Measurements from ENCODE around the gene NOS1.

The NOS1 gene

GRCh38 chr12:117180758-117181467, 180.5 kb downstream of the NOS1 start:
- DNase-seq: no peak

GRCh38 chr12:117178745-117179144, 182.7 kb downstream of the NOS1 start:
- DNase-seq: no peak

GRCh38 chr12:117178301-117178700, 183.1 kb downstream of the NOS1 start:
- no peak for DNase-seq

- DNase-seq: no peak
Measured at GRCh38 chr12:117172168-117172567, 189.3 kb downstream of the NOS1 start.

- no peak for DNase-seq
Measured at GRCh38 chr12:117171499-117172162, 189.8 kb downstream of the NOS1 start.

GRCh38 chr12:117169548-117169947, 191.9 kb downstream of the NOS1 start:
- DNase-seq: no peak

- no peak for DNase-seq
Measured at GRCh38 chr12:117168976-117169375, 192.4 kb downstream of the NOS1 start.

GRCh38 chr12:117167769-117168168, 193.7 kb downstream of the NOS1 start:
- DNase-seq: no peak

- DNase-seq: no peak
Measured at GRCh38 chr12:117166107-117166506, 195.3 kb downstream of the NOS1 start.

GRCh38 chr12:117165342-117165741, 196.1 kb downstream of the NOS1 start:
- no peak for DNase-seq

GRCh38 chr12:117162633-117163032, 198.8 kb downstream of the NOS1 start:
- DNase-seq: no peak

- DNase-seq: no peak
Measured at GRCh38 chr12:117162167-117162539, 199.3 kb downstream of the NOS1 start.

- DNase-seq: no peak
Measured at GRCh38 chr12:117161460-117162166, 199.8 kb downstream of the NOS1 start.

GRCh38 chr12:117159674-117160073, 201.8 kb downstream of the NOS1 start:
- DNase-seq: no peak

GRCh38 chr12:117158911-117159553, 202.4 kb downstream of the NOS1 start:
- no peak for DNase-seq

All from amygdala (tissue), 56 donors.